HCT116 (cell line): ENCODE data around the gene CPED1. TPM values are rescaled to one million over a fixed set of nuclear protein-coding genes. Genes with fewer than 3 reads are reported as not detected.
A peak's percentile ranks its signal among the peaks of the same experiment; 100 is the strongest.

ENCODE experiments used
- ATAC-seq: fragments of 200-7000 bp; cut with Tn5 transposase; 2 replicates; pipeline ENCODE4 v1.9.1; 2020; ENCODE audit warnings: mild to moderate bottlenecking, moderate library complexity
- BruUV-seq: library from RNA; stranded (reverse); fragments of 400-500 nt; replicated peaks from 2 replicates; lab custom pipeline; 2021; lab: Mats Ljungman, UMichigan
- CTCF ChIA-PET: fragments of 300-600 bp; sonication (Branson Sonifier 250); formaldehyde crosslinking; loops from one replicate; lab custom pipeline; 2021; ENCODE audit warnings: antibody characterized with exemption; lab: Charles Lee
- POLR2A ChIA-PET: fragments of 300-600, 350-600 bp; sonication (Branson Sonifier 250); formaldehyde crosslinking; loops from one replicate; lab custom pipeline; 2021; ENCODE audit warnings: antibody characterized with exemption; lab: Charles Lee
- RAD21 ChIA-PET, 2 experiments: fragments of 300-600 bp; sonication (Branson Sonifier 250); formaldehyde crosslinking; loops; one replicate each; lab custom pipeline; 2023; ENCODE audit warnings: low total read pairs in 2 of 2; ENCODE audit not compliant: uncharacterized antibody in 2 of 2, unreplicated experiment in 2 of 2, low non-redundant PET in 1 of 2; lab: Charles Lee
- DNase-seq: peaks from one replicate; pipeline ENCODE4 v3.0.0-alpha.2; 2010; ENCODE audit warnings: low read depth, low spot score
- H2AFZ ChIP-seq: fragments of 200-600 bp; shearing (Covaris generic), sonication (generic); 2 replicates; pipeline ENCODE4 v1.6.1; 2017; ENCODE audit warnings: low read depth, mixed run types, mixed read lengths, antibody characterized with exemption, low read length; ENCODE audit not compliant: poor library complexity, severe bottlenecking
- H3K27ac ChIP-seq: 2 replicates; pipeline ENCODE4 v1.5.1; 2012; ENCODE audit warnings: low read depth, low read length
- H3K27me3 ChIP-seq: fragments of 200-600 bp; sonication (generic); 2 replicates; pipeline ENCODE4 v1.6.1; 2016; ENCODE audit warnings: mixed run types, low read length, mixed read lengths; ENCODE audit not compliant: insufficient read depth
- H3K36me3 ChIP-seq, 2 experiments: fragments of 200-500 bp in 1 of 2; fragments of 200-600 bp in 1 of 2; sonication (Bioruptor generic) in 1 of 2; sonication (generic) in 1 of 2; 2 replicates each; pipeline versions ENCODE4 v1.5.1 to v1.6.1; 2014 to 2016; ENCODE audit warnings: low read length in 2 of 2, inconsistent platforms in 1 of 2, mixed read lengths in 1 of 2, mixed run types in 1 of 2; ENCODE audit not compliant: insufficient read depth in 2 of 2, control insufficient read depth in 1 of 2
- H3K4me1 ChIP-seq, 2 experiments: fragments of 200-600 bp in 1 of 2; sonication (generic) in 1 of 2; 2 replicates each; pipeline versions ENCODE4 v1.5.1 to v1.6.1; 2012 to 2017; ENCODE audit warnings: low read length in 2 of 2, inconsistent platforms in 1 of 2, mild to moderate bottlenecking in 1 of 2, mixed read lengths in 1 of 2, mixed run types in 1 of 2, moderate library complexity in 1 of 2; ENCODE audit not compliant: insufficient read depth in 2 of 2, control insufficient read depth in 1 of 2
- H3K4me2 ChIP-seq: fragments of 200-600 bp; sonication (generic); 2 replicates; pipeline ENCODE4 v1.6.1; 2017; ENCODE audit warnings: mixed run types, low read length, mixed read lengths
- H3K4me3 ChIP-seq, 2 experiments: fragments of 200-600 bp in 1 of 2; sonication (generic) in 1 of 2; replicated peaks in 1 of 2; 2 replicates each; pipeline ENCODE4 v1.5.1; 2011 to 2016; ENCODE audit warnings: low read length in 2 of 2, control low read depth in 1 of 2, low read depth in 1 of 2, mild to moderate bottlenecking in 1 of 2, mixed read lengths in 1 of 2, mixed run types in 1 of 2
- H3K79me2 ChIP-seq: fragments of 200-600 bp; sonication (generic); 2 replicates; pipeline ENCODE4 v1.6.1; 2017; ENCODE audit warnings: mild to moderate bottlenecking, mixed run types, low read length, moderate library complexity, mixed read lengths; ENCODE audit not compliant: insufficient read depth
- H3K9ac ChIP-seq: fragments of 200-600 bp; sonication (generic); 2 replicates; pipeline ENCODE4 v1.6.1; 2016; ENCODE audit warnings: low read length, mixed read lengths
- H3K9me2 ChIP-seq: fragments of 200-600 bp; sonication (generic), shearing (Covaris generic); 2 replicates; pipeline ENCODE4 v1.6.1; 2017; ENCODE audit warnings: mixed run types, mild to moderate bottlenecking, moderate library complexity; ENCODE audit not compliant: insufficient read depth
- H3K9me3 ChIP-seq, 2 experiments: fragments of 200-500 bp in 1 of 2; fragments of 200-600 bp in 1 of 2; sonication (Bioruptor generic) in 1 of 2; sonication (generic) in 1 of 2; 2 replicates each; pipeline ENCODE4 v1.6.1; 2014 to 2017; ENCODE audit warnings: low read length in 2 of 2, mixed read lengths in 2 of 2, inconsistent platforms in 1 of 2, low read depth in 1 of 2, mild to moderate bottlenecking in 1 of 2, mixed run types in 1 of 2, moderate library complexity in 1 of 2; ENCODE audit not compliant: control insufficient read depth in 1 of 2, insufficient read depth in 1 of 2
- H4K20me1 ChIP-seq: fragments of 200-600 bp; sonication (generic), shearing (Covaris generic); 2 replicates; pipeline ENCODE4 v1.6.1; 2017; ENCODE audit warnings: mixed run types, mild to moderate bottlenecking, moderate library complexity; ENCODE audit not compliant: insufficient read depth
- CTCF ChIP-seq, 3 experiments: fragments of 200-600 bp in 1 of 3; sonication (generic) in 1 of 3; IDR thresholded peaks in 2 of 3; conservative IDR thresholded peaks in 1 of 3; 2 replicates each; pipeline ENCODE4 v1.5.1; 2012 to 2017; ENCODE audit warnings: low read depth in 2 of 3, low read length in 2 of 3, antibody characterized with exemption in 1 of 3, borderline replicate concordance in 1 of 3, control low read depth in 1 of 3, mild to moderate bottlenecking in 1 of 3, mixed read lengths in 1 of 3, mixed run types in 1 of 3, moderate library complexity in 1 of 3; ENCODE audit not compliant: insufficient read depth in 1 of 3
- EGR1 ChIP-seq: IDR thresholded peaks from 2 replicates; pipeline ENCODE4 v1.6.1; 2012; ENCODE audit warnings: low read depth
- ELF1 ChIP-seq: IDR thresholded peaks from 2 replicates; pipeline ENCODE4 v1.6.1; 2012; ENCODE audit warnings: low read depth, borderline replicate concordance
- EZH2 ChIP-seq: fragments of 200-600 bp; sonication (generic); IDR thresholded peaks from 2 replicates; pipeline ENCODE4 v1.6.1; 2017; ENCODE audit warnings: antibody characterized with exemption, mixed run types
- FOSL1 ChIP-seq: IDR thresholded peaks from 2 replicates; pipeline ENCODE4 v1.6.1; 2012; ENCODE audit warnings: low read depth
- TCF7L2 ChIP-seq: IDR thresholded peaks from 2 replicates; pipeline ENCODE4 v1.7.0; 2011; ENCODE audit warnings: borderline replicate concordance, inconsistent platforms; ENCODE audit not compliant: insufficient read depth, insufficient read length; ENCODE audit errors: extremely low read depth
- ZBTB33 ChIP-seq: IDR thresholded peaks from 2 replicates; pipeline ENCODE4 v1.6.1; 2011; ENCODE audit warnings: mild to moderate bottlenecking, low read length, moderate library complexity; ENCODE audit not compliant: insufficient replicate concordance; ENCODE audit errors: extremely low read depth
- ZFX ChIP-seq: fragments of 450-650 bp; IDR thresholded peaks from 2 replicates; pipeline ENCODE4 v1.6.1; 2017
- intact Hi-C: fragments of 100-400 bp; cut with micrococcal nuclease; formaldehyde crosslinking; loops from 2 replicates; pipeline ENCODE4 v1.10.0; 2022
- total RNA-seq: library from RNA; stranded (reverse); gene quantifications from one replicate; pipeline ENCODE4 v1.2.1, GENCODE V29; 2021; ENCODE audit not compliant: unreplicated experiment
- TF ChIP-seq, protein P1 (sequence below): IDR thresholded peaks from 2 replicates; pipeline ENCODE4 v1.6.1; 2012

CPED1 gene
- total RNA-seq, 1 experiment from 2014 or later: 1.2 TPM

GRCh38 chr7:121166916-121167315, 178.4 kb downstream of the CPED1 start:
- Histone ChIP-seq H3K9me2 (no peaks in the 10 kb centered on the region), H3K4me1 (peaks cover 3 to 16% of the 10 kb centered on the region in 2 experiments; a peak in 2 of 4 replicates), H3K27me3 (no peaks in the 10 kb centered on the region), H3K27ac (no peak overlapping the region), H3K9ac (no peak overlapping the region), H3K79me2 (no peaks in the 10 kb centered on the region), H4K20me1 (no peaks in the 10 kb centered on the region), H3K4me2 (no peak overlapping the region), H3K9me3 (no peaks in the 10 kb centered on the region), H3K36me3 (no peaks in the 10 kb centered on the region), H3K4me3 (no peak overlapping the region), H2AFZ (no peak overlapping the region)
- intact Hi-C loops: no loop called here
- BruUV-seq: no TSS peak
- ATAC-seq (no peak), DNase-seq (no peak)
- ChIA-PET CTCF (interaction anchor here (0.9 kb wide), 1 partner anchor 10 kb away, joined by 3 read pairs; no protein-coding TSS in a partner anchor), POLR2A (no interaction called here), RAD21 (no interaction called here)
- TF ChIP-seq, protein P1, sequence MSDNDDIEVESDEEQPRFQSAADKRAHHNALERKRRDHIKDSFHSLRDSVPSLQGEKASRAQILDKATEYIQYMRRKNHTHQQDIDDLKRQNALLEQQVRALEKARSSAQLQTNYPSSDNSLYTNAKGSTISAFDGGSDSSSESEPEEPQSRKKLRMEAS: no peak
- TF ChIP-seq FOSL1: no peak
- TF ChIP-seq CTCF (IDR thresholded peaks at IDR 0.05 in 2 of 3, conservative IDR thresholded peaks at IDR 0.05 in 1 of 3; ENCODE audit: borderline replicate concordance in 1 of 3, insufficient read depth in 1 of 3, low read depth in 2 of 3, low read length in 2 of 3): no peak
- TF ChIP-seq ZBTB33: no peak
- TF ChIP-seq TCF7L2: peak; percentile 56
- TF ChIP-seq EGR1: no peak
- no peak for TF ChIP-seq ZFX
- no peak for TF ChIP-seq ELF1
- TF ChIP-seq EZH2: no peak
